GM23338 (cell line): ENCODE results near the gene CDK5R2. TPM values are rescaled to one million over a fixed set of nuclear protein-coding genes. Genes with fewer than 3 reads are reported as not detected.

Source experiments
- ATAC-seq: fragments of 200-7000 bp; cut with Tn5 transposase; 3 replicates; pipeline ENCODE4 v1.9.1; 2020
- DNase-seq: peaks from one replicate; pipeline ENCODE4 v3.0.0-alpha.2; 2015; ENCODE audit warnings: low spot score
- H2AFZ ChIP-seq: fragments of 200-600 bp; sonication (generic); 2 replicates; pipeline ENCODE4 v1.8.0; 2016; ENCODE audit warnings: antibody characterized with exemption, mild to moderate bottlenecking, moderate library complexity
- H3F3A ChIP-seq: fragments of 200-600 bp; sonication (generic); replicated peaks from 2 replicates; pipeline ENCODE4 v1.8.0; 2017; ENCODE audit warnings: antibody characterized with exemption, mixed run types, low read depth
- H3K27ac ChIP-seq: fragments of 200-600 bp; sonication (generic); 2 replicates; pipeline ENCODE4 v1.6.1; 2016; ENCODE audit warnings: low read depth
- H3K27me3 ChIP-seq: fragments of 200-600 bp; sonication (generic); 2 replicates; pipeline ENCODE4 v1.8.0; 2016; ENCODE audit warnings: mild to moderate bottlenecking, mixed run types, moderate library complexity; ENCODE audit not compliant: insufficient read depth
- H3K36me3 ChIP-seq: fragments of 200-600 bp; sonication (generic); 2 replicates; pipeline ENCODE4 v1.8.0; 2016; ENCODE audit warnings: mild to moderate bottlenecking; ENCODE audit not compliant: insufficient read depth
- H3K4me1 ChIP-seq: fragments of 200-600 bp; sonication (generic); 2 replicates; pipeline ENCODE4 v1.8.0; 2016; ENCODE audit warnings: mild to moderate bottlenecking, moderate library complexity; ENCODE audit not compliant: insufficient read depth
- H3K4me2 ChIP-seq: fragments of 200-600 bp; sonication (generic); 2 replicates; pipeline ENCODE4 v1.7.1; 2017; ENCODE audit warnings: mixed run types
- H3K4me3 ChIP-seq: fragments of 200-600 bp; sonication (generic); 2 replicates; pipeline ENCODE4 v1.6.1; 2016; ENCODE audit warnings: mixed run types
- H3K79me2 ChIP-seq: fragments of 200-600 bp; sonication (generic); replicated peaks from 2 replicates; pipeline ENCODE4 v1.8.0; 2017; ENCODE audit warnings: mild to moderate bottlenecking; ENCODE audit not compliant: insufficient read depth
- H3K9me2 ChIP-seq: fragments of 200-600 bp; sonication (generic); 2 replicates; pipeline ENCODE4 v1.8.0; 2017; ENCODE audit not compliant: insufficient read depth
- H4K20me1 ChIP-seq: fragments of 200-600 bp; sonication (generic); replicated peaks from 2 replicates; pipeline ENCODE4 v1.8.0; 2017; ENCODE audit warnings: mild to moderate bottlenecking; ENCODE audit not compliant: insufficient read depth
- H3K27ac Mint-ChIP-seq: 2 replicates; pipeline ENCODE4 v1.8.0; 2020; ENCODE audit warnings: inconsistent platforms, mild to moderate bottlenecking, moderate library complexity, mixed read lengths
- H3K27me3 Mint-ChIP-seq: 3 replicates; pipeline ENCODE4 v1.8.0; 2022; ENCODE audit warnings: low read depth, mild to moderate bottlenecking, moderate library complexity, mixed read lengths, inconsistent platforms; ENCODE audit not compliant: insufficient read depth, poor library complexity
- H3K36me3 Mint-ChIP-seq: 3 replicates; pipeline ENCODE4 v1.8.0; 2021; ENCODE audit warnings: low read depth, mild to moderate bottlenecking, inconsistent platforms, moderate library complexity, mixed read lengths
- H3K4me1 Mint-ChIP-seq: 3 replicates; pipeline ENCODE4 v1.8.0; 2020; ENCODE audit warnings: mild to moderate bottlenecking, inconsistent platforms, mixed read lengths
- H3K4me3 Mint-ChIP-seq: 3 replicates; pipeline ENCODE4 v1.8.0; 2021; ENCODE audit warnings: moderate library complexity, mild to moderate bottlenecking, inconsistent platforms, mixed read lengths
- H3K9me3 Mint-ChIP-seq: 3 replicates; pipeline ENCODE4 v1.8.0; 2020; ENCODE audit warnings: moderate library complexity, mild to moderate bottlenecking, inconsistent platforms, mixed read lengths
- CREB1 ChIP-seq: fragments of 250-450 bp; sonication (Bioruptor Pico); IDR thresholded peaks from 2 replicates; pipeline ENCODE4 v1.5.0; 2020; ENCODE audit warnings: low read depth, mild to moderate bottlenecking, moderate library complexity
- EZH2 ChIP-seq: fragments of 200-600 bp; sonication (generic); IDR thresholded peaks from one replicate; pipeline ENCODE4 v1.8.0; 2017; ENCODE audit warnings: antibody characterized with exemption, mild to moderate bottlenecking, low read depth; ENCODE audit not compliant: unreplicated experiment
- EZH2phosphoT487 ChIP-seq: fragments of 200-600 bp; sonication (generic); IDR thresholded peaks from one replicate; pipeline ENCODE4 v1.8.1; 2018; ENCODE audit warnings: antibody characterized with exemption; ENCODE audit not compliant: unreplicated experiment
- JUNB ChIP-seq: IDR thresholded peaks from one replicate; pipeline ENCODE4 v1.6.1; 2016; ENCODE audit warnings: antibody characterized with exemption; ENCODE audit not compliant: unreplicated experiment
- POLR2AphosphoS5 ChIP-seq: IDR thresholded peaks from 2 replicates; pipeline ENCODE4 v1.6.1; 2016; ENCODE audit warnings: antibody characterized with exemption, low read depth
- STAT1 ChIP-seq: IDR thresholded peaks from one replicate; pipeline ENCODE4 v1.6.1; 2016; ENCODE audit warnings: antibody characterized with exemption; ENCODE audit not compliant: unreplicated experiment
- polyA plus RNA-seq: library from polyadenylated mRNA; unstranded; fragments of >200 nt; fragmentation: Nextera tagmentation; extraction: Ambion mirVana; gene quantifications from 2 replicates; pipeline ENCODE4 v1.2.1, GENCODE V29; 2016
- total RNA-seq: library from RNA; depleted of rRNA; stranded (reverse); fragments of >200 nt; shearing (Covaris generic); gene quantifications from 2 replicates; pipeline ENCODE4 v1.2.3, GENCODE V29; 2014
- TF ChIP-seq, protein P1 (sequence below): IDR thresholded peaks from one replicate; pipeline ENCODE4 v1.6.1; 2018; ENCODE audit warnings: antibody characterized with exemption; ENCODE audit not compliant: unreplicated experiment
- TF ChIP-seq, protein P2 (sequence below): IDR thresholded peaks from 2 replicates; pipeline ENCODE4 v1.6.1; 2016; ENCODE audit warnings: antibody characterized with exemption
- TF ChIP-seq, protein P3 (sequence below): fragments of 250-450 bp; sonication (Bioruptor Pico); IDR thresholded peaks from 2 replicates; pipeline ENCODE4 v1.5.0; 2020; ENCODE audit warnings: mild to moderate bottlenecking, moderate library complexity

Gene CDK5R2
- total and polyA plus RNA-seq, 2 experiments from 2014 or later, result 0.56 TPM; not detected in 1

DNA sequence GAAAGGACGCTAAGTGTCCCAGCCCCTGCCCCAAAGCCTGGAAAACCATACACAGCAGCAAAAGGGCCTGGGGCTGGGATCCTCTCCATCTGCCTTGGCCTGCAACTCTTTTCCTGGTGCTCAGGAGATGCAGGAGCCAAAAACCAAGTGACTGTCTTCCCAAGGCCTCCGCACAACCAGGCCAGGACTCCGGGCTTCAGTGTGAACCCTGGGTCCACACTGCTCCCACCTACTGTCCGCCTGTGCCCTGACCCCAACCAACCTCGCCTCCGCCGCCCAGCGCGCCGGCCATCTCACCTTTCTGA lies 24.4 kb downstream of the CDK5R2 start (continued):
- TF ChIP-seq, protein P1, sequence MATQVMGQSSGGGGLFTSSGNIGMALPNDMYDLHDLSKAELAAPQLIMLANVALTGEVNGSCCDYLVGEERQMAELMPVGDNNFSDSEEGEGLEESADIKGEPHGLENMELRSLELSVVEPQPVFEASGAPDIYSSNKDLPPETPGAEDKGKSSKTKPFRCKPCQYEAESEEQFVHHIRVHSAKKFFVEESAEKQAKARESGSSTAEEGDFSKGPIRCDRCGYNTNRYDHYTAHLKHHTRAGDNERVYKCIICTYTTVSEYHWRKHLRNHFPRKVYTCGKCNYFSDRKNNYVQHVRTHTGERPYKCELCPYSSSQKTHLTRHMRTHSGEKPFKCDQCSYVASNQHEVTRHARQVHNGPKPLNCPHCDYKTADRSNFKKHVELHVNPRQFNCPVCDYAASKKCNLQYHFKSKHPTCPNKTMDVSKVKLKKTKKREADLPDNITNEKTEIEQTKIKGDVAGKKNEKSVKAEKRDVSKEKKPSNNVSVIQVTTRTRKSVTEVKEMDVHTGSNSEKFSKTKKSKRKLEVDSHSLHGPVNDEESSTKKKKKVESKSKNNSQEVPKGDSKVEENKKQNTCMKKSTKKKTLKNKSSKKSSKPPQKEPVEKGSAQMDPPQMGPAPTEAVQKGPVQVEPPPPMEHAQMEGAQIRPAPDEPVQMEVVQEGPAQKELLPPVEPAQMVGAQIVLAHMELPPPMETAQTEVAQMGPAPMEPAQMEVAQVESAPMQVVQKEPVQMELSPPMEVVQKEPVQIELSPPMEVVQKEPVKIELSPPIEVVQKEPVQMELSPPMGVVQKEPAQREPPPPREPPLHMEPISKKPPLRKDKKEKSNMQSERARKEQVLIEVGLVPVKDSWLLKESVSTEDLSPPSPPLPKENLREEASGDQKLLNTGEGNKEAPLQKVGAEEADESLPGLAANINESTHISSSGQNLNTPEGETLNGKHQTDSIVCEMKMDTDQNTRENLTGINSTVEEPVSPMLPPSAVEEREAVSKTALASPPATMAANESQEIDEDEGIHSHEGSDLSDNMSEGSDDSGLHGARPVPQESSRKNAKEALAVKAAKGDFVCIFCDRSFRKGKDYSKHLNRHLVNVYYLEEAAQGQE, result no peak
- TF ChIP-seq JUNB (no peak), CREB1 (no peak), STAT1 (no peak), POLR2AphosphoS5 (no peak)
- TF ChIP-seq, protein P2, sequence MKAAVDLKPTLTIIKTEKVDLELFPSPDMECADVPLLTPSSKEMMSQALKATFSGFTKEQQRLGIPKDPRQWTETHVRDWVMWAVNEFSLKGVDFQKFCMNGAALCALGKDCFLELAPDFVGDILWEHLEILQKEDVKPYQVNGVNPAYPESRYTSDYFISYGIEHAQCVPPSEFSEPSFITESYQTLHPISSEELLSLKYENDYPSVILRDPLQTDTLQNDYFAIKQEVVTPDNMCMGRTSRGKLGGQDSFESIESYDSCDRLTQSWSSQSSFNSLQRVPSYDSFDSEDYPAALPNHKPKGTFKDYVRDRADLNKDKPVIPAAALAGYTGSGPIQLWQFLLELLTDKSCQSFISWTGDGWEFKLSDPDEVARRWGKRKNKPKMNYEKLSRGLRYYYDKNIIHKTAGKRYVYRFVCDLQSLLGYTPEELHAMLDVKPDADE, result no peak

- DNase-seq, result peak; percentile 73
- peak overlapping the region; percentile 86 for H2AFZ ChIP-seq
- peaks cover 98% of the 10 kb centered on the region for H3K27me3 ChIP-seq
- peak overlapping the region; percentile 69 for H3K4me3 Mint-ChIP-seq
- no peaks in the 10 kb centered on the region; the same call in 2 of the 3 replicates for H3K36me3 Mint-ChIP-seq
- peaks cover 18% of the 10 kb centered on the region for H4K20me1 ChIP-seq
- H3K4me1 Mint-ChIP-seq, result peaks cover 17% of the 10 kb centered on the region
- H3F3A ChIP-seq, result 0 out of 2 replicates have a peak, but pooled peaks cover 4% of the 10 kb centered on the region
- peaks cover 32% of the 10 kb centered on the region; the same call in 1 of the 2 replicates for H3K4me1 ChIP-seq
- no peaks in the 10 kb centered on the region for H3K36me3 ChIP-seq
- peak overlapping the region; percentile 51 for H3K4me3 ChIP-seq
- no peaks in the 10 kb centered on the region for H3K79me2 ChIP-seq
- ATAC-seq, result peak; percentile 15
- H3K27me3 Mint-ChIP-seq, result peaks cover 94% of the 10 kb centered on the region
- H3K27ac ChIP-seq, result no peak overlapping the region
- H3K9me3 Mint-ChIP-seq, result peaks cover 3% of the 10 kb centered on the region; the same call in 1 of the 3 replicates
- TF ChIP-seq EZH2phosphoT487 (peak; percentile 84), EZH2 (peak; percentile 100)
- TF ChIP-seq, protein P3, sequence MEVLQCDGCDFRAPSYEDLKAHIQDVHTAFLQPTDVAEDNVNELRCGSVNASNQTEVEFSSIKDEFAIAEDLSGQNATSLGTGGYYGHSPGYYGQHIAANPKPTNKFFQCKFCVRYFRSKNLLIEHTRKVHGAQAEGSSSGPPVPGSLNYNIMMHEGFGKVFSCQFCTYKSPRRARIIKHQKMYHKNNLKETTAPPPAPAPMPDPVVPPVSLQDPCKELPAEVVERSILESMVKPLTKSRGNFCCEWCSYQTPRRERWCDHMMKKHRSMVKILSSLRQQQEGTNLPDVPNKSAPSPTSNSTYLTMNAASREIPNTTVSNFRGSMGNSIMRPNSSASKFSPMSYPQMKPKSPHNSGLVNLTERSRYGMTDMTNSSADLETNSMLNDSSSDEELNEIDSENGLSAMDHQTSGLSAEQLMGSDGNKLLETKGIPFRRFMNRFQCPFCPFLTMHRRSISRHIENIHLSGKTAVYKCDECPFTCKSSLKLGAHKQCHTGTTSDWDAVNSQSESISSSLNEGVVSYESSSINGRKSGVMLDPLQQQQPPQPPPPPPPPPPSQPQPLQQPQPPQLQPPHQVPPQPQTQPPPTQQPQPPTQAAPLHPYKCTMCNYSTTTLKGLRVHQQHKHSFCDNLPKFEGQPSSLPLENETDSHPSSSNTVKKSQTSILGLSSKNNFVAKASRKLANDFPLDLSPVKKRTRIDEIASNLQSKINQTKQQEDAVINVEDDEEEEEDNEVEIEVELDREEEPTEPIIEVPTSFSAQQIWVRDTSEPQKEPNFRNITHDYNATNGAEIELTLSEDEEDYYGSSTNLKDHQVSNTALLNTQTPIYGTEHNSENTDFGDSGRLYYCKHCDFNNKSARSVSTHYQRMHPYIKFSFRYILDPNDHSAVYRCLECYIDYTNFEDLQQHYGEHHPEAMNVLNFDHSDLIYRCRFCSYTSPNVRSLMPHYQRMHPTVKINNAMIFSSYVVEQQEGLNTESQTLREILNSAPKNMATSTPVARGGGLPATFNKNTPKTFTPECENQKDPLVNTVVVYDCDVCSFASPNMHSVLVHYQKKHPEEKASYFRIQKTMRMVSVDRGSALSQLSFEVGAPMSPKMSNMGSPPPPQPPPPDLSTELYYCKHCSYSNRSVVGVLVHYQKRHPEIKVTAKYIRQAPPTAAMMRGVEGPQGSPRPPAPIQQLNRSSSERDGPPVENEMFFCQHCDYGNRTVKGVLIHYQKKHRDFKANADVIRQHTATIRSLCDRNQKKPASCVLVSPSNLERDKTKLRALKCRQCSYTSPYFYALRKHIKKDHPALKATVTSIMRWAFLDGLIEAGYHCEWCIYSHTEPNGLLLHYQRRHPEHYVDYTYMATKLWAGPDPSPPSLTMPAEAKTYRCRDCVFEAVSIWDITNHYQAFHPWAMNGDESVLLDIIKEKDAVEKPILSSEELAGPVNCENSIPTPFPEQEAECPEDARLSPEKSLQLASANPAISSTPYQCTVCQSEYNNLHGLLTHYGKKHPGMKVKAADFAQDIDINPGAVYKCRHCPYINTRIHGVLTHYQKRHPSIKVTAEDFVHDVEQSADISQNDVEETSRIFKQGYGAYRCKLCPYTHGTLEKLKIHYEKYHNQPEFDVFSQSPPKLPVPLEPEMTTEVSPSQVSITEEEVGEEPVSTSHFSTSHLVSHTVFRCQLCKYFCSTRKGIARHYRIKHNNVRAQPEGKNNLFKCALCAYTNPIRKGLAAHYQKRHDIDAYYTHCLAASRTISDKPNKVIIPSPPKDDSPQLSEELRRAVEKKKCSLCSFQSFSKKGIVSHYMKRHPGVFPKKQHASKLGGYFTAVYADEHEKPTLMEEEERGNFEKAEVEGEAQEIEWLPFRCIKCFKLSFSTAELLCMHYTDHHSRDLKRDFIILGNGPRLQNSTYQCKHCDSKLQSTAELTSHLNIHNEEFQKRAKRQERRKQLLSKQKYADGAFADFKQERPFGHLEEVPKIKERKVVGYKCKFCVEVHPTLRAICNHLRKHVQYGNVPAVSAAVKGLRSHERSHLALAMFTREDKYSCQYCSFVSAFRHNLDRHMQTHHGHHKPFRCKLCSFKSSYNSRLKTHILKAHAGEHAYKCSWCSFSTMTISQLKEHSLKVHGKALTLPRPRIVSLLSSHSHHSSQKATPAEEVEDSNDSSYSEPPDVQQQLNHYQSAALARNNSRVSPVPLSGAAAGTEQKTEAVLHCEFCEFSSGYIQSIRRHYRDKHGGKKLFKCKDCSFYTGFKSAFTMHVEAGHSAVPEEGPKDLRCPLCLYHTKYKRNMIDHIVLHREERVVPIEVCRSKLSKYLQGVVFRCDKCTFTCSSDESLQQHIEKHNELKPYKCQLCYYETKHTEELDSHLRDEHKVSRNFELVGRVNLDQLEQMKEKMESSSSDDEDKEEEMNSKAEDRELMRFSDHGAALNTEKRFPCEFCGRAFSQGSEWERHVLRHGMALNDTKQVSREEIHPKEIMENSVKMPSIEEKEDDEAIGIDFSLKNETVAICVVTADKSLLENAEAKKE (CRISPR knock-in tag), result no peak
- H3K27ac Mint-ChIP-seq, result no peak overlapping the region
- H3K4me2 ChIP-seq, result peak overlapping the region; percentile 81
- no peaks in the 10 kb centered on the region for H3K9me2 ChIP-seq
Observed at GRCh38 chr2:218984239-218985020, 25.0 kb downstream of the CDK5R2 start.
